GM20000 (cell line): ENCODE data around the gene ATXN7L3B.
"Not testable (repeated sequence)": the region's sequence is repeated elsewhere in the genome, so short reads cannot be mapped to it uniquely, and the experiment has no call there.

Experiments
- DNase-seq: peaks from one replicate; pipeline ENCODE4 v3.0.0; 2012; ENCODE audit warnings: low spot score
- CTCF ChIP-seq: IDR thresholded peaks from 2 replicates; pipeline ENCODE4 v1.5.1; 2012; ENCODE audit warnings: mild to moderate bottlenecking, control low read depth; ENCODE audit errors: extremely low read depth, missing control alignments

ATXN7L3B gene

GRCh38 chr12:74537707-74538385 lies at the start of gene ATXN7L3B:
Gene ATXN7L3B, plus strand, starts transcription at chr12:74537835. Its CDS starts 278 bp downstream, at chr12:74538113.
- no peak for TF ChIP-seq CTCF

GRCh38 chr12:74488134-74488533 lies 49.5 kb upstream of the ATXN7L3B start:
- DNase-seq: no peak
- no peak for TF ChIP-seq CTCF

More at GRCh38 chr12:74537707-74538385, at the start of gene ATXN7L3B:
- peak; percentile 89 for DNase-seq

- no peak for TF ChIP-seq CTCF
- no peak for DNase-seq
These were observed 48.1 kb upstream of the ATXN7L3B start for GRCh38 chr12:74489543-74489942.

GRCh38 chr12:74490390-74491064 lies 47.1 kb upstream of the ATXN7L3B start:
- no peak for TF ChIP-seq CTCF
- DNase-seq: peak; percentile 3

- no peak for TF ChIP-seq CTCF
- DNase-seq: no peak
These were observed 46.3 kb upstream of the ATXN7L3B start for GRCh38 chr12:74491374-74491773.

GRCh38 chr12:74499192-74499591 lies 38.4 kb upstream of the ATXN7L3B start:
- TF ChIP-seq CTCF: no peak
- DNase-seq: no peak

GRCh38 chr12:74508873-74509657 lies 28.6 kb upstream of the ATXN7L3B start:
- DNase-seq: not testable (repeated sequence)
